Fibroblast of skin of abdomen (primary cell): ENCODE data around the gene PNMA6A.
"Not testable (repeated sequence)": the region's sequence is repeated elsewhere in the genome, so short reads cannot be mapped to it uniquely, and the experiment has no call there.

ENCODE experiments used
- DNase-seq: peaks from one replicate; pipeline ENCODE4 v3.0.0-alpha.2; 2013

PNMA6A gene

GRCh38 chrX:153075366-153075765, 3.1 kb downstream of the PNMA6A start:
- DNase-seq: no peak

GRCh38 chrX:153077437-153078135, 5.3 kb downstream of the PNMA6A start:
- not testable (repeated sequence) for DNase-seq

GRCh38 chrX:153083238-153083923, 11.1 kb downstream of the PNMA6A start:
- not testable (repeated sequence) for DNase-seq

- no peak for DNase-seq
Measured at GRCh38 chrX:153102418-153102817, 30.2 kb downstream of the PNMA6A start.

GRCh38 chrX:153104959-153105358, 32.7 kb downstream of the PNMA6A start:
- DNase-seq: not testable (repeated sequence)

GRCh38 chrX:153106092-153106801, 34.0 kb downstream of the PNMA6A start:
- not testable (repeated sequence) for DNase-seq

- DNase-seq: not testable (repeated sequence)
Measured at GRCh38 chrX:153110735-153111134, 38.5 kb downstream of the PNMA6A start.

GRCh38 chrX:153113851-153114250, 41.6 kb downstream of the PNMA6A start:
- DNase-seq: not testable (repeated sequence)

- not testable (repeated sequence) for DNase-seq
Measured at GRCh38 chrX:153117754-153118153, 45.5 kb downstream of the PNMA6A start.

- DNase-seq: not testable (repeated sequence)
Measured at GRCh38 chrX:153120230-153120629, 48.0 kb downstream of the PNMA6A start.

GRCh38 chrX:153123468-153123867, 51.2 kb downstream of the PNMA6A start:
- DNase-seq: not testable (repeated sequence)
